Globus pallidus (tissue), 1 donor: ENCODE results near the gene RAVER2.
"Not testable (repeated sequence)": the region's sequence is repeated elsewhere in the genome, so short reads cannot be mapped to it uniquely, and the experiment has no call there.

Experiments
- DNase-seq: peaks from one replicate; pipeline ENCODE4 v3.0.0-alpha.2; 2015; ENCODE audit warnings: low spot score

The RAVER2 gene

DNA sequence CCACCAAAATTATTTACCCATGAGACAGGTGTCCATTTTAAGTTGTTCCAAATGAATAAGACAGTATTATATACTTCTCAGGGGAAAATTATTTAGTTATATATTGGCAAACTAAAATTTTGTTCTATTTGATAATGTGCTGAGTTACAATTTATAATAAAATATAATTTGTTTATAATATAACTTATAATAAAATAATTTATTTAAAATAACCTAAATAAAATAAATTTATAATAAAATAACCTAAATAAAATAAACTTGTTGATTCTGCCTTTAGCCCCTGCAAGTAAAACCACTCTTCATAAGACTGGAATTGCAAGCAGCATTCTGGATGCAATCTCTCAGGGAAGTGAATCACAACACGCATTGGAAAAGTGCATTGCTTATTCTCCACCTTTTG is 69.6 kb downstream of the RAVER2 start:
- no peak for DNase-seq

DNA sequence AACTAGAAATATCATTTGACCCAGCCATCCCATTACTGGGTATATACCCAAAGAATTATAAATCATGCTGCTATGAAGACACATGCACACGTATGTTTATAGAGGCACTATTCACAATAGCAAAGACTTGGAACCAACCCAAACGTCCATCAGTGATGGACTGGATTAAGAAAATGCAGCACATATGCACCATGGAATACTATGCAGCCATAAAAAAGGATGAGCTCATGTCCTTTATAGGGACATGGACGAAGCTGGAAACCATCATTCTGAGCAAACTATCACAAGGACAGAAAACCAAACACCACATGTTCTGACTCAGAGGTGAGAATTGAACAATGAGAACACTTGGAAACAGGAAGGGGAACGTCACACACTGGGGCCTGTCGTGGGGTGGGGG is 72.5 kb downstream of the RAVER2 start:
- not testable (repeated sequence) for DNase-seq

DNA sequence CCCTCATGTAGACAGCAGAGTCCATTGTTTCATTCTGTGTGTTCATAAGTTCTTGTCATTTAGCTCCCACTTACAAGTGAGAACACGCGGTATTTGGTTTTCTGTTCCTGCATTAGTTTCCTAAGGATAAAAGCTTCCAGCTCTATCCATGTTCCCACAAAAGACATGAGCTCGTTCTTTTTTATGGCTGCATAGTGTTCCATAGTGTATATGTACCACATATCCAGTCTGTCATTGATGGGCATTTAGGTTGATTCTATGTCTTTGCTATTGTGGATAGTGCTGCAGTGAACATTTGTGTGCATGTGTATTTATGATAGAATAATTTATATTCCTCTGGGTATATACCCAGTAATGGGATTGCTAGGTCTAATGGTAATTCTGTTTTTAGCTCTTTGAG is 75.7 kb downstream of the RAVER2 start:
- not testable (repeated sequence) for DNase-seq

DNA sequence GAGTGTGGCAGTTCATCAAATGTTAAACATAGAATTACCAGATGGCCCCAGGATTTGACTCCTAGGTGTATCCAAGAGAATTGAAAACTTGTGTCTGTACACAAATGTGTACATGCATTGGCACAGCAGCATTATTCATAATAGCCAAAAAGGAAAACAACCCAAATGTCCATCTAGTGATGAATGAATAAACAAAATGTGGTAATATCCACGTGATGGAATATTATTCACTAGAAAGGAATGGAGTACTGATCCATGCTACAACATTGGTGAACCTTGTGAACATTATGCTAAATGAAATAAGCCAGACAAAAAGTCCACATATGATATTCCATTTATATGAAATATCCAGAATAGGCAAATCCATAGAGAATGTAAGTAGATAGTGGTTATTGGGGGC is 77.7 kb downstream of the RAVER2 start:
- DNase-seq, result no peak

DNA sequence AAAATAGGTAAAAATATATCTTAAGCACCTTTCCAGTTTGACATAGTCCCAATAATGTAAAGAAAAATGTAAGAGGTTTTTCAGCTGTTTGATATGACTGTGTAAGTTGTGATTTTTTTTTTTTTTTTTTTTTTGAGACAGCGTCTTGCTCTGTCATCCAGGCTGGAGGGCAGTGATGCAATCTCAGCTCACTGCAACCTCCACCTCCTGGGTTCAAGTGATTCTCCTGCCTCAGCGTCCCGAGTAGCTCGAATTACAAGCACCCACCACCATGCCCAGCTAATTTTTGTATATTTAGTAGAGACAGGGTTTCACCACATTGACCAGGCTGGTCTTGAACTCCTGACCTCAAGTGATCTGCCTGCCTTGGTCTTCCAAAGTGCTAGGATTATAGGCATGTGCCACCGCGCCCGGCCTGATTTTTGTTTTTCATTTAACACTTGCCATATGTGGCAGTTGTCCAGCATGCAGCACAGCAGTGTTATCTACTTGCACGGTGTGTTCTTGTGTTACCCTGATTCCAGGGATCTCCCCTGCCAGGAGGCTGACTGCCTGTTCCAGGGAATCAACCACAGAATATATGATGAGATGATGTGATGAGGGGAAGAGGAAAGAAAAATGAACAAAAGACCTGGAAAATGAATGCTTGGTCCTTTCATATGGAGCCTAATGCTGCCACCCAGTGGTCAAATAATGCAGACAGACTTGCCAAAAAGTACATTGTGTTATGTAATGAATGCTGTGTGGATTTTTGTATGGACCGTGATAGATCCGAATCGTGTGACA is 79.0 kb downstream of the RAVER2 start:
- DNase-seq, result peak; percentile 79

DNA sequence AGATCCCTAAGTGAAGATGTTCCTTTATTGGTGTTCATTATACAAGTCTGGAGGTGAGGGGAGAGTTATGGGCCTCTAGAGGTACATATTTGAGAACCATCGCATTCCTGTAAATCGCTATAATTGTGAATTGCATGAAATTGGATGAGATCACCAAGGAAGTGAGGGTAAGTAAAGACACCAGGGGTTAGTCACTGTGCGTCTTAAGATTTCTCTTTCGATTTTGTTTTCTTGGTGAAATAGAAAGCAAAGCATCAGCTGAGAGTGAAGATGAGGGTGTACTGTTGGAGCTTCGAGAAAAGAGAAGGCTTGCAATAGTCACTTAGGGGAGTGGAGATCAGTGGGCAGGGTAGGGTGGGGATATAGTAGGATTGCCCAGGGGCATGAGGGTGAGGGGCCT is 82.1 kb downstream of the RAVER2 start:
- DNase-seq, result no peak

DNA sequence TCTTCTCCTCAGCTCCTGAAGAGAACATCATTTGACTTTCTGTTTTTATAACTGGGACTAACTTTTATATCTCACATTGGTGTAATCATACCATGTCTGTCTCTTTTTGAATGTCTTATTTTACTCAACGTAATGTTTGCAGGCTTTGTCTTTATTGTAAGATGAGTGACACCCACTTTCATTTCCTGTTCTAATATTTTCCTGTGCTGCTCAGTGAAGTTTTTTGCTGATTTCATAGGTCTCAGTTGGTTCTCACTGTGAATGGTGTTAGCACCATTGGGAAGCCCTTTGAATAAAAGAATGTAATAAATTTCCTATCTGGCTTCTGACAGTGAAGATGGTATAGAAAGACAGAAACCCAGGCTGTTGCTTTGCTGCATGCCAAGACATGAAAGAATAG is 84.0 kb downstream of the RAVER2 start:
- no peak for DNase-seq

DNA sequence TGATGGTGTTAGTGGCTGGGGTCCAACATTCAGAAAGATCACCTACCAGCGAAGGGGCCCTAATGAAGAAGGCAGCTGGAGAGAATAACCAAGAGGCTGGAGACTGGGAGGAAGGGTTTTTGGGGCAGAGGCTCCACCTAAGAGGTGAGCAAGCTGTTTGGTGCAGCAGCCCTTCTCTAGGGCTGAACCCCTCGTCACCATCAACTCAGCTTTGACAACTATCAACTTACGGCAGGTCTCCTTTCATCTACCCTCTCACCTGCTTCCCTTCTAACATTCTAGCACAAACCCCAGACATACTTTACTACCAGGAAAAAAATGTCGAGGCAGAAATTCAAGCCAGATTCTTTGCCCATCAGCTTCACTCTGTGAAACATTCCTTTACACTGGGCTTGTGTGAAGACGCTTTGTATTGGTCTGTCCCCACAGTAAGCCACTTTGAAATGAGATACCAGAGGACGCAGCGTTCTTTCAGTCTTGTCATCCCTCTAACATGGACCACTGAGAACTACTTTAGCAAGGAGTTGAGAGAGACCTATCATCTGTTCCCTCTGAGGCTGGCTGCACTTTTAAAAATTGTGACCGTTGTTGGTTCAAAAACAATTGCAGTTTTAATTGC is 84.6 kb downstream of the RAVER2 start:
- no peak for DNase-seq

DNA sequence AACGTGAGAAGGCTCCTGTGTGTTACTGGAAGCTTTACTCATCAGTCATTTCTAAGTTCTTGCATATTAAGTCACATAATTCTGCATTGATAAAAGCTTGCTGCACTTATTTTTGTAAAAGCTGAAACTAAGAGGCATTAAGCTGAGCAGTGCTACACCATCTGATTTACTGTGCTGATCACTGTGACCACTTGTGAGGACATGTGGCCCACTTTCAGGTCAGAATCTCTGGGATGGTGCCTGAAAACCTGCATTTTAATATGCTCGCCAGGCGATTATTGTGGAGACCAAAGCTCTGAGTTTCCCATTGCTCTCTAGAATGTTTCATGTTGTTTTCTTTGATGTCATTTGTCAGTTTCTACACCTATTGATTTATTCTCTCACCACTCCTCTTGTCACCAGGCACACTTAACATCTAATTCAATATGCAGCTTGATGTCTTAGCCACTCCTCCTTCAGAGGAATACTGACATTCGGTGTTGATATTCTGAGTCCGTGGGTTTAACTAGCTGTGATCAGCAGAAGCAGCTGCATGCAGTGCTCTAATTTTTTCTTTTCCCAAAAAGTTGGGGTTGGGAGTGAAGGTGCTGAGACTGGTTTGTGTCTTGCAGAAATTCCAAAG is 85.3 kb downstream of the RAVER2 start:
- no peak for DNase-seq

DNA sequence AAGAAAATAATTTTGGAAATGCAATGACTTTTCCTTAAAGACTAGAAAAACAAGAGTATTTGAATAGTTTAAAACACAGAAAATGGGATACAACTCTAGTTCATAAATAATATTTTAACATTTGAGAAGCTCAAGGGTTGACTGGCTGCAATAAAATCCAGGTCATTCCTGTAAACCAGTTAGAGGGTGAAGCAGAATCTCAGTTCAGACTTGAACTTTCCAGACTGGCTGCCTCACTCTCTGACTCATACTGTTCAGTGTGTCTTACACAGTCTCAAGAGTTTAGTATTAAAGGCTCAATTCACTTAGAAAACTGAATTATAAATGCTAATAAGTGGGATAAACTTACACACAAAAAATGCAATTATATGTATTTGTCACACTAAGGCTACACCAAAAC is 89.9 kb downstream of the RAVER2 start:
- DNase-seq, result no peak

DNA sequence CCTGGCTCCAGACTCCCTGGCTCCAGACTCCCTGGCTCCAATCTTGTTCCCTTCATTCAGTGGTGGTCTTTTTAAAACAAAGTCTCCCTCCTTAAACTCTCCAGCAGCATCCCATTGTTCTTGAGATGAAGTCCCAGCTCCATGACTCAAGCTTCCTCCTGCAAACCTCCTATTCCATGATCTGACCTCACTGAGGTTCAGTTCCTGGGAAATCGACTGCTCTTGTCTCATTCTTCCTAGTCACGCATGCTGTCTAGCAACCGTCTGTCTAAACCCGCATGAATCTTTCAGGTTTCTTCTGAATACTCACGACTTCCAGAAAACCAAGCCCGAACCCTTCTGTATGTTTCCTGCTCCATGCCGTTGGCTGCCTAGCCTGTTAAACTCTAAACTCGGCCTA is 91.9 kb downstream of the RAVER2 start:
- no peak for DNase-seq

DNA sequence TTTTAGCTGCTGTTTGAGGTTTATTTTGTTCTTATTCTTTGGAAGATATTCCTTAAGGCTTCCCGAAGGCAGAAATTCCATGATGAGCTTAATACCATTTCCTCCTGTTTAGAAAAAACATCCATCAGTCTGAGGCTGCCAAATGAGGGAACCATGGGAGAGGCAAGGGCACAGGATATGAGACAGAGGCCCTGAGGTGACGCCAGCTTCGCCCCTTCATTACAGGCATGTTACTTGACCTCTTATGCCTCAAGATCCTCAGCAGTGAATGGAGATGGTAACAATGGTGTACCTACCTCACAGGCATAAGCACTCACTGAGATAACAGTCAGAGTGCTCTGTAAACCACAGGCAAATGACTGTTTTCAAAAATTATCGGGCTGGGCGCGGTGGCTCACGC is 93.6 kb downstream of the RAVER2 start:
- DNase-seq, result no peak

DNA sequence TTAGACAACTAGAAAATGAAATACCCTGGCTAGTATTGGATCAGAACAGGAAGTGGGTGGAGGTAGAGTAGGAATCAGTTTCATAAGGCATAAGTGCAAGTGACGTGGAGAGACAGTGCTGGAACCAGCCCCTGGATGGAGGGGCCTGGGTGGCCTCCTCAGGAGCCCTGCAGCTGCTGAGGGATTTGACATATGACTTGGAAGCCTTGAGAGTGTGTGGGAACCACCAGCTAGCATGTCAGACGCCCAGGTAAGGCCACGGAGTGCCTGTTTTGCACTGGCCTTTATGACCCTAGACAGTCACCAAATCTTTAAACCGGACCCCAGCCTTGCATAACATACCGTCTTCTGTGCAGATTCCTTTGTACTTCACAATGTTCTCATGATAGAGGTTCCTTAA is 94.4 kb downstream of the RAVER2 start:
- no peak for DNase-seq

DNA sequence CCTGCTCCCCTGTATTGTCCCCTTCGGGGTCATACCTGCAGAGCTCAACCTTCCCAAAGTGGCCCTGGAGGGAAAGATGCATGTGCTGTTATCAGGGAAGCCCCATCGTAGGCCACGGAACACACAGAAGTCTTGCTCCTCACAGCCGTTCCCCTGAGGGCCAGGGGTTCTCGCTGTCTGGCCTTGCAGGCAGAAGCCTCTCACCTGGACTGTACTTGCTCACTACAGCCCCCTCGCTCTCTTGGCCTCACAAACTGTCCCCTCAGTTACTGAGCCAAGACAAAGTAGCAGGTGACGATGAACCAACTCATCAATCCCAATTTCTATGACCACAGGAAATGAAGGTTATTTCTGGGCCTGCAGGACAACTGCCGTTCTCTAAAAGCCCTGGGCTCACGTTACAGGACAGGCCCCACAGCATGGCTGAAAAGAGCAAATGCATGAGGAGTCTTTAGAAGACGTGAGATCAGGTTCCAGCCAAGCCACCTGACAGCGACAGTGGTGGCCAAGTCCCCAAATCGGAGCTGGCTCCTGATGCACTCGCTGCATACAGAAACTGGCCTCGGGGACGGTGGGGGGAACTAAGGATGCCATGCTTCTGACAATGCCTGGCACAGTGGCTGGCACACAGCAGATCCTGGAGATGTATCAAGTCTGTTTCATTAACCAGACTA is 95.0 kb downstream of the RAVER2 start:
- no peak for DNase-seq

DNA sequence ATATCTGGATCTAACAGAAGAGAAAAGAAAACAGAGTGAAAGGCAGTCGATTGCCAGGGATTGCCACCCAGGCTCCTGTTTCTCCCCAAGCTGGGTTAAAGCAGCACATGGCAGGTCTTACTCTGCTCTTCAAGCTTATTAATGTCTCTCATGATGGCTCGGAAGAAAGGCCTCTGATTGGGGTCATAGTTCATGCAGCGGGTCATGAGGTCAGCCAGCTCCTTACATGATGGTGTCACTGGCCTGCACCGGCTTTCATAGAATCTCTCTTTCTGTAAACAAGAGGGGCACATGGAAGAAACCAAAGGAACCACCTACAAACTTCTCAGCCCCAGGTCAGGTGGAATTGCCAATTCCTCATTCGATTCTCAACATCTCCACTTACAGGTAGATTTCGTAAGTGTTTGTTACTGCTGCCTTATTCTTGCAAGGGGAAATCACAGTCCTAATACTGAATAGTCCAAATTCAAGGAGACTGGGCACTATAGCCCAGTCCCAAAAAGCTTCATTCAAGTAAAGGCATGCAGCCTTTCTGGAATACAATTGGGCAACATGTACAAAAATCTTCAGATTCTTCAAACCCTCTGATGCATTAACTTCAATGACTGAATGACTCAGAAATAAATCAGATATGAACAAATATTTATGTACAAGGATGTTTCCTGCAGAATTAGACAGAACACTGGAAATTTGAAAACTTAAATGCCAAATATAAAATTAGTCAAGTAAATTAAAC is 96.6 kb downstream of the RAVER2 start:
- DNase-seq, result no peak

DNA sequence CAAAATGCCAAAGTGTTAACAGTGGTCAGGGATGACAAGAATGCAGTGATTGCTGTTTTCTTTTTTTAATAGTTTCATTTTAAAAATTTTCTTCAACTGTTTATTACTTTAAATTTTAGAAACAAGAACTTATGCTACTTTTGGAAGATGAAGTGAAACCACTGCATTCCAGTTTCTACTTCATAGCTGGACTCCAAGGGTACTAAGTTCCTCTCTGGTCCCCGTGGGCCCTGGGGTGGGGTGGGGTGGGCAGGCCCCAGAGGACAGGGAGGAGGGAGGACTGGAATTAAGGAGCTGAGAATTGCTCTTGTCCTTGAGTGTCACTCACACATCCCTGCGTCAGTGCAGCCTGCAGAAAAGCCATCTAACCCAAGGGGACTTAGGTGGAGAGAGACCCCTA is 97.3 kb downstream of the RAVER2 start:
- no peak for DNase-seq

DNA sequence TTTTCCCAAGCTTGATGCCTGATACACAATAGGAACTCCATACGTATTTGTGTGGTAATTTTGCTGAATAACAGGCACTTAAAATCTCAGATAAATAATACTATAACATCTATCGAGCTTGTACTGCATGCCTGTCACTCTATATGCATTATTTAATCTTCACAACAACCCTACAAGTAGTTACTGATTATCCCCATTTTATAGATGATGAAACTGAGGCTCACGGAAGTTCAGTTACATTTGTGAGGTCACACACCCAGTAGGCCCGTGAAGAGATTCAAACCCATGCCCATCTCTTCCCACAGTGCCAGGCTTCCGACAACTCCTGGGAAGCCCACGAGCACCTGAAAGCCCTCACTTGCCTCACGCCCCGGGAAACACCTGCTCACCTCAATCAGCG is 98.8 kb downstream of the RAVER2 start:
- no peak for DNase-seq

DNA sequence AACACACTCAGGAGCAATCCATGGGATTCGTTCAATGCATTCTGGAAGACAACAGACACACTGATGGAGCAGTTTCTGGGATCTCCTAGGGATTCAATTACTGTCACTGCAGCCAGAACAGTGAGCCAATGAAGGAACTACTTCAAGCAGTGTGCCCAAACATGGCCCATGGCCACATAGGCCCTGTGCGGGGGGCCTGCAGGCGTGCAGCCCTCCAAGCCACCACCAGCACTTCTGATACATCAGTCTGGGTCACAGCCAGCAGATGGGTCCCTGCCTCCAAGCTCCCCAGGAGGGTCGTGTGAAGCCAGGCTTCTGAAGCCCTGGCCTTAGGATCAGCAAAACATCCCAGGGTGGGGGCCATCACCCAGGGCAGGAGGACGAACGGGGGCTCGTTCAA is 99.3 kb downstream of the RAVER2 start:
- DNase-seq, result no peak

DNA sequence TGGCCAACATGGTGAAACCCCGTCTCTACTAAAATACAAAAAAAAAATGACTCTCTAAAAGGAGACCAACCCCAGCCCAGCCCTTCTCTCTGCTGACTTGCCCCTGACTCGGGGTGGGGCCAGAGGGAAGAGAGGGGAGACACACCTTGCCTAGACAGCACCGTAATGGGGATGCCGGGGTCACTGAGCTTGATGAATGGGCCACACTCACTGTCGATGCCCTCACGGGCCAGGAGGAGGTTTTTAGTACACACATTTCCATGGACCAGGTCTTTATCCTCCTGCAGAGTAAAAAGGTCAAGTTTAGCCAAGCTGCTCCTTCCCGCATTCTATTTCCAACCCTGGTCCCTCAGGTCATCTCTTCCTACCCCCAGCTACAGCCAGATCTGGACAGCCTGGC is 99.7 kb downstream of the RAVER2 start:
- no peak for DNase-seq

DNA sequence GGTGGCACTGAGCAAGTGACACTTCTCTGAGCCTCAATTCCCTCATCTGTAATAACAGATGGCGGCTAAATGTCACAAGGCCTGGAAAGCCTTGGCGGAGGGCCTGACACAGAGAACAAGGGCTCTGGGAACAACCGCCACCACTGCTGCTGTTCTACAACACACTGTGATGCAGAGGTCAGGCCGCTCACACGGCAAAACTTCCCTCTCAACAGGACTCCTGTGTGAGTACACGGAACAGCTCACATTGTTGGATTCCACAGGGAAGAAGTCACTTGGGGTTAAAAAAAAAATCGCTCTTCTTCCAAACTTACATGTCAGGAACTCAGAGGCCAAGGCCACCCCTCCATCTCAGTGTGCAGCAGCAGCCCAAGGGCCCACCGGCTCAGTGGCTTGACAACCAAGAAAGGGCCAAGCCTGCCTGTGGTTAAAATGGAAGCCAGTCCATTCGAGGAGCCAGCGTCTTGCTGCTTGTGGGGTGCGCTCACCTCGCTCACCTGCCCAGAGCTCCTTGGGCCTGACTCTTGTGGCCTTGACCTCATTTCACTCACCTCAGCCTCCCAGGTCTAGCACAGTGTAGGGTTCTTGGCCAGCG is 101.1 kb downstream of the RAVER2 start:
- no peak for DNase-seq

DNA sequence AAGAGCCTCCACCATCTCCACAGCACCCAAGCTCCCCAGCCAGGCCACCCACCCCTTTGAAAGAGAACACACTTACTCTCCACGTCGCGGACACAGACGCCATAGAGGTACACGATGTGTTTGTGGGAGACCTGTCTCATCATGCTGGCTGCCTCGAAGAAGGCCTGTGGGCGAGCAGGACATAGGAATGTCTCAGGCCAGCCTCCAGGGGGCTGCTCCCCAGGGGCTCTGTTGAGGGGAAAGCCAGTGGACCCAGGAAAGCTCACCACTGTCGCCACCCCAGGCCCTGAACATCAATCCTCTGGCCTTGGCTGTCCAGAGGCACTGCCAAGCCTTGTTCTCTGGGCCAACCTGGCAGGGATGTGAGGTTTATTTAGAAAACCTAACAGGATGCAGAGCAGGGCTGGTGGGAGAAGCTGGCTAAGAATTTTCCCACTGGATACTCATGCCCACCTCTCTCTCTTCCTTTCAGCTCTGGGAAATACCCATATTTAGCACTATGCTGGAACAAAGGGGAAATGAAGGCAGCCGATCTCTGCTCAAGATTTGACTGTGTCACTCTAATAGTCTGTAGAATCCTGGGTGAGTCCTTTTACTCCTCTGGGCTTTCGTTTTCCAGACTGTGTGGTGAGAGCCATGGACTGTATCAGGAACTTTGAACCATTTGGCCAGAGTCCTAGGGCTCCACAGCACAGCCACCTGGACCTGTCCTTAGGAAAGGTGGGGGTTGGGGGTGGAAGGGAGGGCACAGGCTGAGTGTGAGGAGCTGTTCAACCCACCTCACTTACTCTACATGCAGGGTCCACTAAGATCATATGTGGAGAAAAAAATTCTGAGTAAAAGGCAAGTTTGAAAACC is 101.9 kb downstream of the RAVER2 start:
- no peak for DNase-seq
